DMS79 (cell line): ENCODE results near the gene SLC8A2.
"Not testable (repeated sequence)": the region's sequence is repeated elsewhere in the genome, so short reads cannot be mapped to it uniquely, and the experiment has no call there.

ENCODE experiments used
- DNase-seq: peaks from one replicate; lab custom pipeline; 2025; lab: John Stamatoyannopoulos, UW

The SLC8A2 gene

GRCh38 chr19:47408156-47408938, 63.3 kb downstream of the SLC8A2 start:
- no peak for DNase-seq

- DNase-seq = no peak
These were observed 64.3 kb downstream of the SLC8A2 start for GRCh38 chr19:47407417-47407774.

- peak; percentile 61 for DNase-seq
These were observed 64.8 kb downstream of the SLC8A2 start for GRCh38 chr19:47406711-47407416.

GRCh38 chr19:47405854-47406417, 65.8 kb downstream of the SLC8A2 start:
- no peak for DNase-seq

- DNase-seq = no peak
These were observed 66.5 kb downstream of the SLC8A2 start for GRCh38 chr19:47405197-47405550.

GRCh38 chr19:47404334-47405196, 67.1 kb downstream of the SLC8A2 start:
- DNase-seq = no peak

GRCh38 chr19:47402504-47402903, 69.2 kb downstream of the SLC8A2 start:
- DNase-seq = no peak

- no peak for DNase-seq
These were observed 72.7 kb downstream of the SLC8A2 start for GRCh38 chr19:47398707-47399597.

- peak; percentile 42 for DNase-seq
These were observed 80.0 kb downstream of the SLC8A2 start for GRCh38 chr19:47391510-47392223.

- DNase-seq = no peak
These were observed 80.9 kb downstream of the SLC8A2 start for GRCh38 chr19:47390533-47391488.

GRCh38 chr19:47389150-47389556, 82.5 kb downstream of the SLC8A2 start:
- DNase-seq = no peak

- not testable (repeated sequence) for DNase-seq
These were observed 83.0 kb downstream of the SLC8A2 start for GRCh38 chr19:47388721-47389120.

GRCh38 chr19:47387623-47388022, 84.1 kb downstream of the SLC8A2 start:
- DNase-seq = not testable (repeated sequence)

- DNase-seq = not testable (repeated sequence)
These were observed 85.1 kb downstream of the SLC8A2 start for GRCh38 chr19:47386582-47386981.

GRCh38 chr19:47384533-47384932, 87.2 kb downstream of the SLC8A2 start:
- not testable (repeated sequence) for DNase-seq

GRCh38 chr19:47383890-47384289, 87.8 kb downstream of the SLC8A2 start:
- not testable (repeated sequence) for DNase-seq

- no peak for DNase-seq
These were observed 89.9 kb downstream of the SLC8A2 start for GRCh38 chr19:47381653-47382279.

GRCh38 chr19:47381121-47381520, 90.6 kb downstream of the SLC8A2 start:
- DNase-seq = no peak

GRCh38 chr19:47380559-47380958, 91.1 kb downstream of the SLC8A2 start:
- no peak for DNase-seq
